ENCODE data around the gene SPNS1.
"Not testable (repeated sequence)": the region's sequence is repeated elsewhere in the genome, so short reads cannot be mapped to it uniquely, and the experiment has no call there.

SPNS1 gene

DNA sequence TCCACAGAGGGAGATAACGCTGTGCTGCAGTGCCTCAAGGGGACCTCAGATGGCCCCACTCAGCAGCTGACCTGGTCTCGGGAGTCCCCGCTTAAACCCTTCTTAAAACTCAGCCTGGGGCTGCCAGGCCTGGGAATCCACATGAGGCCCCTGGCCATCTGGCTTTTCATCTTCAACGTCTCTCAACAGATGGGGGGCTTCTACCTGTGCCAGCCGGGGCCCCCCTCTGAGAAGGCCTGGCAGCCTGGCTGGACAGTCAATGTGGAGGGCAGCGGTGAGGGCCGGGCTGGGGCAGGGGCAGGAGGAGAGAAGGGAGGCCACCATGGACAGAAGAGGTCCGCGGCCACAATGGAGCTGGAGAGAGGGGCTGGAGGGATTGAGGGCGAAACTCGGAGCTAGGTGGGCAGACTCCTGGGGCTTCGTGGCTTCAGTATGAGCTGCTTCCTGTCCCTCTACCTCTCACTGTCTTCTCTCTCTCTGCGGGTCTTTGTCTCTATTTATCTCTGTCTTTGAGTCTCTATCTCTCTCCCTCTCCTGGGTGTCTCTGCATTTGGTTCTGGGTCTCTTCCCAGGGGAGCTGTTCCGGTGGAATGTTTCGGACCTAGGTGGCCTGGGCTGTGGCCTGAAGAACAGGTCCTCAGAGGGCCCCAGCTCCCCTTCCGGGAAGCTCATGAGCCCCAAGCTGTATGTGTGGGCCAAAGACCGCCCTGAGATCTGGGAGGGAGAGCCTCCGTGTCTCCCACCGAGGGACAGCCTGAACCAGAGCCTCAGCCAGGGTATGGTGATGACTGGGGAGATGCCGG lies 42.0 kb upstream of the SPNS1 start:
- peaks cover 0 to 6% (median 0%) of the 10 kb centered on the region in 11 experiments; a peak in 2 of 22 replicates for H3K9me3 ChIP-seq (replicated peaks in 1 of 11)
- H3K4me3 ChIP-seq, result peak overlapping the region; percentile 37 to 95 (median 87)
- peak overlapping the region; percentile 82 to 98 (median 94) for H3K4me2 ChIP-seq
- peaks cover 52 to 92% (median 81%) of the 10 kb centered on the region in 10 experiments for H3K4me1 ChIP-seq
- H3K27ac ChIP-seq, result peak overlapping the region; percentile 81 to 94 (median 92)
- peaks cover 0 to 34% (median 4%) of the 10 kb centered on the region in 11 experiments; a peak in 11 of 22 replicates for H4K20me1 ChIP-seq
- H3K9ac ChIP-seq, result peak overlapping the region; percentile 79 to 96 (median 92)
- peaks cover 0 to 45% (median 40%) of the 10 kb centered on the region in 11 experiments; a peak in 18 of 22 replicates for H3K36me3 ChIP-seq
- TF ChIP-seq Cebpa-rat (IDR thresholded peaks at IDR 0.05), result no peak
- no peaks in the 10 kb centered on the region for H3K27me3 ChIP-seq

DNA sequence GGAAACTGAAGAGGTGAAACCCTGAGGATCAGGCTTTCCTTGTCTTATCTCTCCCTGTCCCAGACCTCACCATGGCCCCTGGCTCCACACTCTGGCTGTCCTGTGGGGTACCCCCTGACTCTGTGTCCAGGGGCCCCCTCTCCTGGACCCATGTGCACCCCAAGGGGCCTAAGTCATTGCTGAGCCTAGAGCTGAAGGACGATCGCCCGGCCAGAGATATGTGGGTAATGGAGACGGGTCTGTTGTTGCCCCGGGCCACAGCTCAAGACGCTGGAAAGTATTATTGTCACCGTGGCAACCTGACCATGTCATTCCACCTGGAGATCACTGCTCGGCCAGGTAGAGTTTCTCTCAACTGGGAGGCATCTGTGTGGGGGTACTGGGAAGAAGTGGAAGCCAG lies 41.4 kb upstream of the SPNS1 start:
- Histone ChIP-seq H3K9me3 (replicated peaks in 1 of 11) (peaks cover 0 to 6% (median 0%) of the 10 kb centered on the region in 11 experiments; a peak in 2 of 22 replicates), H3K4me1 (peaks cover 52 to 88% (median 75%) of the 10 kb centered on the region in 10 experiments), H3K4me3 (peak overlapping the region; percentile 37 to 95 (median 87)), H3K27me3 (no peaks in the 10 kb centered on the region), H3K27ac (peak overlapping the region; percentile 81 to 94 (median 92)), H3K9ac (peak overlapping the region; percentile 79 to 96 (median 92)), H3K4me2 (peak overlapping the region; percentile 82 to 98 (median 94)), H4K20me1 (peaks cover 0 to 36% (median 5%) of the 10 kb centered on the region in 11 experiments; a peak in 11 of 22 replicates), H3K36me3 (peaks cover 0 to 51% (median 47%) of the 10 kb centered on the region in 11 experiments; a peak in 18 of 22 replicates)
- no peak for TF ChIP-seq Cebpa-rat (IDR thresholded peaks at IDR 0.05)

DNA sequence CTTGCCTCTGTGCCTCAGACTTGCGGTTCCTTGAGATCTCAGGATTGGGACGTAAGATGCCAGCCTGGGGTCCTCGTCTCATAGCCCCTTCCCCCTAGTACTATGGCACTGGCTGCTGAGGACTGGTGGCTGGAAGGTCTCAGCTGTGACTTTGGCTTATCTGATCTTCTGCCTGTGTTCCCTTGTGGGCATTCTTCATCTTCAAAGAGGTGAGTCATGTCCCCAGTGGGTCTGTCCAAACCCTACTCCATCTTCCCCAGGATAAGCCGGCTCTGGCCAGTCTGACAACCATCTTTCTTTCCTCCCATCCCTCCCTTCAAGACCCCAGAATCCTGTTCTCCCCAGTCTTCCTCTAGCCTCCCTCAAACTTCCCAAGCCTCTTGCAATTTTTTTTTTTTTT lies 39.2 kb upstream of the SPNS1 start:
- TF ChIP-seq Cebpa-rat (IDR thresholded peaks at IDR 0.05), result no peak
- peaks cover 47 to 71% (median 55%) of the 10 kb centered on the region in 10 experiments for H3K4me1 ChIP-seq
- peak overlapping the region in 1 of 11 experiments; percentile 18; a peak in 1 of 22 replicates for H3K9ac ChIP-seq
- H3K36me3 ChIP-seq, result peaks cover 0 to 73% (median 65%) of the 10 kb centered on the region in 11 experiments; a peak in 19 of 22 replicates
- 0 out of 20 replicates have a peak overlapping the region, but pooled peaks of 1 of the 10 experiments have one; percentile 31 for H3K4me3 ChIP-seq
- H3K27ac ChIP-seq, result peak overlapping the region in 5 of 11 experiments; percentile 30 to 60 (median 41); a peak in 7 of 22 replicates
- peak overlapping the region in 10 of 11 experiments; percentile 43 to 98 (median 90); a peak in 20 of 22 replicates for H3K4me2 ChIP-seq
- peaks cover 0 to 41% (median 10%) of the 10 kb centered on the region in 11 experiments; a peak in 12 of 22 replicates for H4K20me1 ChIP-seq
- H3K9me3 ChIP-seq (replicated peaks in 1 of 11), result peaks cover 0 to 6% (median 0%) of the 10 kb centered on the region in 11 experiments; a peak in 2 of 22 replicates
- no peaks in the 10 kb centered on the region for H3K27me3 ChIP-seq

DNA sequence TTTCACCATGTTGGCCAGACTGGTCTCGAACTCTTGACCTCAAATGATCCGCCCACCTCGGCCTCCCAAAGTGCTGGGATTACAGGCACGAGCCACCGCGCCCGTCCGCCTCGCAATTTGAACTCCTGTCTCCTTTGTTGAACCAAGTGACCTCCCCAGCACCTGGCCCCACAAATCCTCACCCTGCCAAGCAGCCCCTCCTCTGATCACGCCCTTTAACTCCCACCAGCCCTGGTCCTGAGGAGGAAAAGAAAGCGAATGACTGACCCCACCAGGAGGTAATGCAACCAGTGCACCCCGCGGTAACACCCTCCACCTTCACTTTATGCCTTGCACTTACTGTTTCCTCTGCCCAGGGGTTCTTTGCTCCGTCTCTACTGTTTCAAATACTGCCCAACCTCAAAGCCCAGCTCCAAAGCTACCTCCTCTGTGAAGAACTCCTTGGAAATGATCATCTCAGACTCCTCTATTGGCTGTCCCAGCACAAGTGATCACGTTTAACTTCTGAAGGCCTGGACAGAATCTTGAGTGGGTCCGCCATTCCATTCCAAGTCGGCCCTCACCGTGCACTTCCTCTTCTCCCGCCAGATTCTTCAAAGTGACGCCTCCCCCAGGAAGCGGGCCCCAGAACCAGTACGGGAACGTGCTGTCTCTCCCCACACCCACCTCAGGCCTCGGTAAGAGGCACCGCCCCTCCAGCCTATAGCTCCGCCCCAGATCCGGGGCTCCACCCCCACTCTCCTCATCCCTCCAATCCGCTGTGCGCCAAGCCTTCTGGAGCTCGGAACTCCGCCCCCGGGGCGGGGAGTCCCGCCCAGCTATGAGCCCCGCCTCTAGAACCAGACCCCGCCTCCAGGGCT lies 38.4 kb upstream of the SPNS1 start:
- H3K27me3 ChIP-seq, result no peaks in the 10 kb centered on the region
- H3K4me1 ChIP-seq, result peaks cover 39 to 62% (median 47%) of the 10 kb centered on the region in 10 experiments
- peaks cover 0 to 41% (median 10%) of the 10 kb centered on the region in 11 experiments; a peak in 12 of 22 replicates for H4K20me1 ChIP-seq
- peak overlapping the region in 5 of 10 experiments; percentile 4 to 27 (median 26); a peak in 4 of 20 replicates for H3K4me3 ChIP-seq
- H3K4me2 ChIP-seq, result peak overlapping the region; percentile 43 to 98 (median 89)
- H3K36me3 ChIP-seq, result peaks cover 0 to 75% (median 65%) of the 10 kb centered on the region in 11 experiments; a peak in 19 of 22 replicates
- peak overlapping the region in 8 of 11 experiments; percentile 4 to 60 (median 36); a peak in 12 of 22 replicates for H3K27ac ChIP-seq
- no peak for TF ChIP-seq Cebpa-rat (IDR thresholded peaks at IDR 0.05)
- peak overlapping the region in 2 of 11 experiments; percentile 15 to 18; a peak in 2 of 22 replicates for H3K9ac ChIP-seq
- H3K9me3 ChIP-seq (replicated peaks in 1 of 11), result peaks cover 0 to 6% (median 0%) of the 10 kb centered on the region in 11 experiments; a peak in 2 of 22 replicates

DNA sequence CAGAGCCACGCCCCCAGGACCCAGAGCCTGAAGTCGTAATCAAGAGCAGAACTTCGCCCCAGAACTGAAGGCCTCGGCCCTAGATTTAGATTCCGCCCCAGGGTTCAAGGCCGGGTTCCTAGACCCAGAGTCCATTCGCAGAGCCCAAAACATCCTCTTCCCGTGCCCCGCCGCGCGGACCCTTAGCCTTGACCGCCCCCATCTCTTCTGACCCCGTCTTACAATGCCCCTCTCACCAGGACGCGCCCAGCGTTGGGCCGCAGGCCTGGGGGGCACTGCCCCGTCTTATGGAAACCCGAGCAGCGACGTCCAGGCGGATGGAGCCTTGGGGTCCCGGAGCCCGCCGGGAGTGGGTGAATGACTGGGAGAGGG lies 37.8 kb upstream of the SPNS1 start:
- H3K27ac ChIP-seq, result peak overlapping the region in 3 of 11 experiments; percentile 36 to 60 (median 36); a peak in 5 of 22 replicates

DNA sequence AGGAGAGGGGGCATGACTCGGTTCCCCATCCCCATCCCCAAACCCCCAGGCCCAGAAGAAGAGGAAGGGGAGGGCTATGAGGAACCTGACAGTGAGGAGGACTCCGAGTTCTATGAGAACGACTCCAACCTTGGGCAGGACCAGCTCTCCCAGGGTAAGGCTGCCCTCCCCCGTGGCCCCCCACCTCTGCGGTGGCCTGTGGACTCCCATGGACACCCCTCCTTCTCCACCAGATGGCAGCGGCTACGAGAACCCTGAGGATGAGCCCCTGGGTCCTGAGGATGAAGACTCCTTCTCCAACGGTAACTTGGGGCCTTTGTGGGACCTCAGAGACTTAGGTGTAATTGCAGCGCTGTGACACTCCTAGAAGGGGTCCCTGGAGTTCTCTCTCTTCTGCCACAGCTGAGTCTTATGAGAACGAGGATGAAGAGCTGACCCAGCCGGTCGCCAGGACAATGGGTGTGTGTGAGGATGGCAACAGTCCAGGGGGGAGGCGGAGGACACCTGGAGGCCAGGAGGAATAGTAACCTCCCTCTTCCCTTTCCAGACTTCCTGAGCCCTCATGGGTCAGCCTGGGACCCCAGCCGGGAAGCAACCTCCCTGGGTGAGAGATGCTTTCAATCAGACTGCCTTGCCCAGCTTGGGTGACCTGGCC lies 37.2 kb upstream of the SPNS1 start:
- Histone ChIP-seq H3K4me2 (0 out of 22 replicates have a peak overlapping the region, but pooled peaks of 1 of the 11 experiments have one; percentile 91), H3K27me3 (no peaks in the 10 kb centered on the region), H3K27ac (peak overlapping the region in 1 of 11 experiments; percentile 17; a peak in 1 of 22 replicates), H3K9ac (peak overlapping the region in 1 of 11 experiments; percentile 24; a peak in 1 of 22 replicates), H3K9me3 (replicated peaks in 1 of 11) (peaks cover 0 to 6% (median 0%) of the 10 kb centered on the region in 11 experiments; a peak in 2 of 22 replicates), H4K20me1 (peaks cover 0 to 41% (median 10%) of the 10 kb centered on the region in 11 experiments; a peak in 12 of 22 replicates), H3K4me1 (peaks cover 27 to 52% (median 41%) of the 10 kb centered on the region in 10 experiments), H3K36me3 (peaks cover 0 to 75% (median 65%) of the 10 kb centered on the region in 11 experiments; a peak in 19 of 22 replicates), H3K4me3 (no peak overlapping the region)
- no peak for TF ChIP-seq Cebpa-rat (IDR thresholded peaks at IDR 0.05)

More for the DNA sequence above, 37.8 kb upstream of the SPNS1 start:
- Histone ChIP-seq H3K4me3 (no peak overlapping the region), H3K9me3 (replicated peaks in 1 of 11) (peaks cover 0 to 6% (median 0%) of the 10 kb centered on the region in 11 experiments; a peak in 2 of 22 replicates), H3K4me1 (peaks cover 33 to 56% (median 42%) of the 10 kb centered on the region in 10 experiments), H3K27me3 (no peaks in the 10 kb centered on the region), H3K36me3 (peaks cover 0 to 75% (median 65%) of the 10 kb centered on the region in 11 experiments; a peak in 19 of 22 replicates), H3K4me2 (peak overlapping the region in 7 of 11 experiments; percentile 43 to 98 (median 78); a peak in 11 of 22 replicates), H3K9ac (no peak overlapping the region), H4K20me1 (peaks cover 0 to 41% (median 10%) of the 10 kb centered on the region in 11 experiments; a peak in 12 of 22 replicates)
- no peak for TF ChIP-seq Cebpa-rat (IDR thresholded peaks at IDR 0.05)

DNA sequence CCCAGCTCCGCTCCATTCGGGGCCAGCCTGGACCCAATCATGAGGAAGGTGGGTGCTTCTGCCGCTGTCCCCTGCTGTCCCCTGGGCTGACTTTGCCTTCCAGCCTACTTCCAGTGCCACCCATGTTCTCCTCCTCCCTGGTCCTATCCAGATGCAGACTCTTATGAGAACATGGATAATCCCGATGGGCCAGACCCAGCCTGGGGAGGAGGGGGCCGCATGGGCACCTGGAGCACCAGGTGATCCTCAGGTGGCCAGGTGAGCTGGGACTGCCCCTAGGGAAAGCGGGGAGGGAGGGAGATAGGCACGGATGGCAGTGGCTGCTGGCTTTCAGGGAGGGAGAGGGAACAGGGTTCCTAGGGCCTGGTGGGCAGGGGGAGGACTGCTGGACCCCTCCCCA lies 35.9 kb upstream of the SPNS1 start:
- 0 out of 22 replicates have a peak overlapping the region, but pooled peaks of 1 of the 11 experiments have one; percentile 5 for H3K9ac ChIP-seq
- no peak overlapping the region for H3K4me3 ChIP-seq
- H3K4me1 ChIP-seq, result peaks cover 19 to 45% (median 38%) of the 10 kb centered on the region in 10 experiments
- H3K9me3 ChIP-seq (replicated peaks in 1 of 11), result peaks cover 0 to 6% (median 0%) of the 10 kb centered on the region in 11 experiments; a peak in 2 of 22 replicates
- no peak overlapping the region for H3K4me2 ChIP-seq
- peaks cover 0 to 41% (median 10%) of the 10 kb centered on the region in 11 experiments; a peak in 12 of 22 replicates for H4K20me1 ChIP-seq
- H3K27me3 ChIP-seq, result no peaks in the 10 kb centered on the region
- H3K36me3 ChIP-seq, result peaks cover 0 to 69% (median 59%) of the 10 kb centered on the region in 11 experiments; a peak in 19 of 22 replicates
- H3K27ac ChIP-seq, result no peak overlapping the region
- TF ChIP-seq Cebpa-rat (IDR thresholded peaks at IDR 0.05), result no peak

DNA sequence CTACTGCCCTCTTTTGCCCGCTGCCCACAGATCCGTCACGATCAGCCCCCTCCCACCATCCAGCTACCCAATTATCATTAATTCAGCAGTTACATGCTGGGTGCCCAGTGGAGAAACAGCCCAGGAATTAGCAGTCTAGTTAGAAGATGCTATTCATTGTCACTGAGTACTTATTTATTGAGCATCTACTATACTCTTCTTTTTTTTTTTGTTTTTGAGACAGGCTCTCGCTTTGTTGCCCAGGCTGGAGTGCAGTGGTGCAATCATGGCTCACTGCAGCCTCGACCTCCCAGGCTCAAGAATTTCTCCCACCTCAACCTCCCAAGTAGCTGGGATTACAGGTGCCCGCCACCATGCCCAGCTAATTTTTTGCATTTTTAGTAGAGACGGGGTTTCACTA lies 34.8 kb upstream of the SPNS1 start:
- H3K4me3 ChIP-seq; H3K4me2 ChIP-seq; H3K27ac ChIP-seq; H3K9me3 ChIP-seq (replicated peaks in 1 of 11); H3K27me3 ChIP-seq; H3K9ac ChIP-seq: not testable (repeated sequence)
- peaks cover 0 to 33% (median 10%) of the 10 kb centered on the region in 11 experiments; a peak in 12 of 22 replicates for H4K20me1 ChIP-seq
- H3K36me3 ChIP-seq, result peaks cover 0 to 58% (median 50%) of the 10 kb centered on the region in 11 experiments; a peak in 19 of 22 replicates
- H3K4me1 ChIP-seq, result peaks cover 29 to 45% (median 38%) of the 10 kb centered on the region in 10 experiments
